Stimulated activated CD4-positive, alpha-beta T cell treated with anti-CD3 and anti-CD28 coated beads, Interleukin-1b, Interleukin-23, amount 100 ng/mL, for 4 hours (primary cell): ENCODE measurements around the gene SUCLA2.

Source experiments
- DNase-seq, 2 donors: peaks; one replicate each; pipeline ENCODE4 v3.0.0-alpha.2; 2020; ENCODE audit warnings: low read depth in 2 of 2

SUCLA2 gene

GRCh38 chr13:47903836-47904235 lies 97.2 kb downstream of the SUCLA2 start:
- DNase-seq: no peak

- DNase-seq: no peak
Measured at GRCh38 chr13:47901441-47901840, 99.6 kb downstream of the SUCLA2 start.

DNA sequence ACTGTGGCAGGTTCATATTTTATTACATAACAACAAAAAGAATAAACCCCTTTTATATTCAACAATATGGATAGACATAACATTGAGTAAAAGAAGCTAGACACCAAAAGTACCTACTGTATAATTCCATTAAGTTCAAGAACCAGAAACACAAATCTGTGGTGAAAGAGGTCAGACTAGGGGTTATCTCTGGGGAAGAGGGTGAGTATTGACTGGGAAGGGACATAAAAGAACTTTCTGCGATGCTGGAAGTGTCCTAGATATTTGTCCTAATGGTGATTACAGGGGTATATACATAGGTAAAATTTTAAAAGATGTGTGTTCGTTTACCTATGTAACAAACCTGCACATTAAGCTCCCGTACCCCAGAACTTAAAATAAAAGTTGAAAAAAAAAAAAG lies 103.0 kb downstream of the SUCLA2 start:
- no peak for DNase-seq

DNA sequence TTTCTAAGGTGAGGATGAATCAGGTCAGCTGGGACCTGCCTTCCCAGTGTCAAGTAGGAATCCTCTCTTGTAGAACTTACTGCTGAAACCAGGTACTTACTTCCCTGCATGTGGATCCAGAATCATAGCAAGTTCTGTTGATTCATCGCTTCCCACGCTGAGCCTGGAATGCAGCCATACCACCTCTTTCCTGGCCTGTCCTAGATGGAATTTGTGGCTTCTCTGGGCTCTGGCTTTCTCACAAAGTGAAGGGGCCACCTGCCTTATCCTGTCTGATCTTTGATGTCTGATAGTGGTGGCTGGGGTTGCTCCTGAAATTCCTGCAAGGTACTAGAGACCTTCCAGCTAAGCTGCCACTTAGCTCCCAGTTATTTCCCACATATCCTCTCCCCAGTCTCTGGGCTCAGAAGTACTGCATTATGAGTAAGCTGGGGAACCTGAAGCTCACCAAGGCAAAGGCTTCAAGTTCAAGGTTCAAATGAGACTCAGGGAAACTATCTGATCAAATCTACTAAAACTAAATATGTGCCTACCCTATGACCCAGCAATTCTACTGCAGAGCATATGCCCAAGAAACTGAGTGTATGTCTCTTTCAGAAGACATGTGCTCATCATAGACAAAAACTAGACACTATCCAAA lies 103.5 kb downstream of the SUCLA2 start:
- DNase-seq: no peak

GRCh38 chr13:47896546-47896945 lies 104.5 kb downstream of the SUCLA2 start:
- no peak for DNase-seq

- DNase-seq: no peak
Measured at GRCh38 chr13:47896111-47896510, 105.0 kb downstream of the SUCLA2 start.

- no peak for DNase-seq
Measured at GRCh38 chr13:47893527-47893926, 107.5 kb downstream of the SUCLA2 start.
